Rectal smooth muscle tissue (tissue), 1 donor: ENCODE measurements around the gene REV3L.
A peak's percentile ranks its signal among the peaks of the same experiment; 100 is the strongest.

Experiments used
- H3K27ac ChIP-seq: one replicate; pipeline ENCODE4 v1.7.0; 2013; ENCODE audit warnings: low read depth, low read length, inconsistent platforms
- H3K27me3 ChIP-seq: one replicate; pipeline ENCODE4 v1.7.0; 2013; ENCODE audit warnings: low read length; ENCODE audit not compliant: control insufficient read depth, insufficient read depth
- H3K36me3 ChIP-seq: one replicate; pipeline ENCODE4 v1.7.0; 2013; ENCODE audit warnings: low read length; ENCODE audit not compliant: control insufficient read depth, insufficient read depth
- H3K4me1 ChIP-seq: one replicate; pipeline ENCODE4 v1.7.0; 2013; ENCODE audit warnings: low read length; ENCODE audit not compliant: control insufficient read depth, insufficient read depth
- H3K4me3 ChIP-seq: one replicate; pipeline ENCODE4 v1.7.0; 2013; ENCODE audit warnings: low read length
- H3K9ac ChIP-seq: one replicate; pipeline ENCODE4 v1.7.0; 2013; ENCODE audit warnings: low read length

The REV3L gene

DNA sequence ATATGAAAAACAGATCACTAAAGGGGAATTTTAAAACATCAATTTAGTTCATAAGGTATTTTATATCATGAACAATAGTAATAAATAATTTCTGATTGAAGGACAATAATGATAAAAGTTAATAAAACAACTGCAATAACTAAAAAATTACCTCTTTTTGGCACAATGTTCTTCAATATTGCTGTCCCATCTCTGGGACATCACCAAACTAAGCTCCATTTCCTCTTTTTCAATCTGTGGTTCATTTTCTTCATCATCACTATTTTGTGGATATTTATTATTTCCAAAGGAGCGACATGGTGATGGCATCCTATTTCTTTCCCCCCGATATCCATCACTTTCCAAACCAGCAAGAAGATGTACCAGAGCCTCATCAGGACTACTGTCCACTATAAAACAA lies 103.2 kb downstream of the REV3L start:
- Histone ChIP-seq H3K9ac (no peak overlapping the region), H3K36me3 (peaks cover 7% of the 10 kb centered on the region), H3K4me3 (no peak overlapping the region), H3K4me1 (peaks cover 2% of the 10 kb centered on the region), H3K27me3 (no peaks in the 10 kb centered on the region), H3K27ac (no peak overlapping the region)

DNA sequence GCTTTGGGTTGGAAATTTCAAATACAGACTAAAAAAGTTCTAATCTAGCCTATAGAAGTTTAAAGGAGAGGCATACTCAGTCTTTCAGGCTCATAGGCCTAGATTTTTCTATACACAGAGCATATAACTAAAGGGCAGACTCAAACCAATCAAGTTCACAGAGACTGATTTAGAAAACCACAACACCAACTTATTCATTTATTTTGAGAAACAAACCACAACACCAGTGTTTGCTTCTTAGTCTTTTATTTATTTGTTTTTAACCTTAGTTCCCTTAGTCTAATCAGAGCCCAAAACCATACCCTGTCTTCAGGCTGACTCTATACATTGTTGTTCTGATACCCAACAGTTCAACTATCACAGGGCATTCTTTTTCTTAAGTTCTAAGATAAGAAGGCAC lies 103.7 kb downstream of the REV3L start:
- H3K4me1 ChIP-seq = peaks cover 2% of the 10 kb centered on the region
- no peaks in the 10 kb centered on the region for H3K27me3 ChIP-seq
- H3K4me3 ChIP-seq = no peak overlapping the region
- no peak overlapping the region for H3K27ac ChIP-seq
- H3K36me3 ChIP-seq = peaks cover 7% of the 10 kb centered on the region
- H3K9ac ChIP-seq = no peak overlapping the region

- Histone ChIP-seq H3K9ac (no peak overlapping the region), H3K27ac (no peak overlapping the region), H3K4me3 (no peak overlapping the region), H3K27me3 (no peaks in the 10 kb centered on the region), H3K4me1 (peaks cover 2% of the 10 kb centered on the region), H3K36me3 (peaks cover 4% of the 10 kb centered on the region)
These were observed 105.4 kb downstream of the REV3L start for GRCh38 chr6:111377558-111378120.

DNA sequence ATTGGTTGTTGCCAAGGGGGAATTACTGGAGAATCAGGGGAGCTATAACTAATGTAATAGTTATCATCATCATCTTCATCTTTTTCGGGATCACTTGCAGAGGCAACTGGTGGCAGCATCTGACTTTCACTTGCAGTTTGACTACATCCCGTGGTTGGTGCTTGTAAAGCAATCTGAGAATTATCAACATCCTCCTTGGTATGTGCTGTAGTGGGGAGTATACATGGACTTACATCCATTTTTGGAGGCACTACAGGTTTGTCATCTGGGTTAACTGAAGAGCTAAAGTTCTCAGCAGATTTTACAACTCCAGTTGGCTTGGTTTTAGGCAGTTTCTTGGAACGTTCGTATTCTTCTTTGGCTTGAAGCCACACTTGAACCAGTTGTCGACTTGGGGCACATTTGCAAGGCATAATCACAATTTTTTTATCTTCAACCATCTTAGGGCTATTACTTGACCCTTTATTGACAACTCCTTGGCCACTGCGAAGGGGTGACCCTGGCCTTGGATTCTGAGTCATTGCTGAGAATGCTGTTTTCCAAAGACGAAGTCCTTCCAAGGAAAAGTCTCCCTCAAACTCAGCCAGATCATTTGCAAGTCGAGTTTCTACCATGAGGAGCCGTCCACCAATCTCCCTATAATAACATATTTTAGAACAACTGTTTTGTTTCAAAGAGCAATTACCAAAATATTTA lies 115.5 kb downstream of the REV3L start:
- no peaks in the 10 kb centered on the region for H3K27me3 ChIP-seq
- H3K4me3 ChIP-seq = no peak overlapping the region
- peaks cover 9% of the 10 kb centered on the region for H3K4me1 ChIP-seq
- H3K9ac ChIP-seq = no peak overlapping the region
- H3K27ac ChIP-seq = peak overlapping the region; percentile 64
- H3K36me3 ChIP-seq = no peaks in the 10 kb centered on the region

DNA sequence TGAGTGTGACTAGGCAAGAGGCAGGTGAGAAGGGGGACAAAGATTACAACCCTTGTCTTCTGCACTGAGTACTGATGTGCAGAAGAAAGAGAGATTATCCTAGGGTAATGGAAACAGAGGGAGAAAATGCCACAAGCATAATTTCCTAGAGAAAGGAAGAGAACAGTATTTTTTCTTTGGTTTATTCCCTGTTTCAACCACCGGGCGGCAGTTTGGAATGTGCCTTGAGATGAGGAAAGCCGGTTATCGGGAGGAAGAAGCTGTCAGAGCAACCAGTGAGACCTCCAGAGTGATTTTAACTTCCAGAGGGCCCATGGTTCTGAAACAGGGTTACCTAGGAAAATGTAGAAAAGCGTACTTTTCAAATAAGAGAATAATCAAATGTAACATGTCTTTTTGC lies 121.4 kb downstream of the REV3L start:
- Histone ChIP-seq H3K9ac (no peak overlapping the region), H3K36me3 (peaks cover 2% of the 10 kb centered on the region), H3K27ac (no peak overlapping the region), H3K4me1 (peaks cover under 1% of the 10 kb centered on the region), H3K27me3 (no peaks in the 10 kb centered on the region), H3K4me3 (no peak overlapping the region)

GRCh38 chr6:111358454-111358853 lies 124.6 kb downstream of the REV3L start:
- Histone ChIP-seq H3K4me1 (no peaks in the 10 kb centered on the region), H3K27ac (no peak overlapping the region), H3K36me3 (peaks cover 2% of the 10 kb centered on the region), H3K9ac (no peak overlapping the region), H3K27me3 (no peaks in the 10 kb centered on the region), H3K4me3 (no peak overlapping the region)

- H3K27ac ChIP-seq = no peak overlapping the region
- H3K27me3 ChIP-seq = no peaks in the 10 kb centered on the region
- H3K36me3 ChIP-seq = peaks cover 2% of the 10 kb centered on the region
- no peaks in the 10 kb centered on the region for H3K4me1 ChIP-seq
- H3K4me3 ChIP-seq = no peak overlapping the region
- H3K9ac ChIP-seq = no peak overlapping the region
These were observed 125.3 kb downstream of the REV3L start for GRCh38 chr6:111357705-111358104.

DNA sequence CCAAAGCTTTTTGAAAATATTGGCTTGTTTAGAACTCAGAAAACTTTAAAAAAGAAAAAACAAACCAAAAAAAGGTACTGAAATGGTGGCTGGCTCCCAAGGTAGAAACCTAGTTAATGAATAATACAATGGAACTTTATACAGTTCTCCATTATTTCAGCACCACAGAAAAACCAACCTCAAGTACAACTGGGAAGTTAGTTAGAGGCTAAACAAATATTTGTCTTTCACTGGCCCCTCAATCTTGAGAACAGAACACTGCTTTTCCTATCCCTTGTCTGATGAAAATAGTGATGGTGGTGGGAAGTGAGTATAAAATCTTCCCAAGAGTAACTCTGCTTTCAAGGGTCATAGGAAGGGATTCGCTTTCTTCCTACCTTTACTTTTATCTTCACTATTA lies 126.5 kb downstream of the REV3L start:
- H3K36me3 ChIP-seq = peaks cover 2% of the 10 kb centered on the region
- H3K4me3 ChIP-seq = no peak overlapping the region

GRCh38 chr6:111354758-111355555 lies 128.1 kb downstream of the REV3L start:
- Histone ChIP-seq H3K27ac (no peak overlapping the region), H3K4me1 (no peaks in the 10 kb centered on the region), H3K27me3 (no peaks in the 10 kb centered on the region), H3K9ac (no peak overlapping the region), H3K36me3 (peaks cover 2% of the 10 kb centered on the region), H3K4me3 (no peak overlapping the region)

More for the DNA sequence above, 126.5 kb downstream of the REV3L start:
- no peak overlapping the region for H3K27ac ChIP-seq
- no peaks in the 10 kb centered on the region for H3K27me3 ChIP-seq
- H3K4me1 ChIP-seq = no peaks in the 10 kb centered on the region
- H3K9ac ChIP-seq = no peak overlapping the region

DNA sequence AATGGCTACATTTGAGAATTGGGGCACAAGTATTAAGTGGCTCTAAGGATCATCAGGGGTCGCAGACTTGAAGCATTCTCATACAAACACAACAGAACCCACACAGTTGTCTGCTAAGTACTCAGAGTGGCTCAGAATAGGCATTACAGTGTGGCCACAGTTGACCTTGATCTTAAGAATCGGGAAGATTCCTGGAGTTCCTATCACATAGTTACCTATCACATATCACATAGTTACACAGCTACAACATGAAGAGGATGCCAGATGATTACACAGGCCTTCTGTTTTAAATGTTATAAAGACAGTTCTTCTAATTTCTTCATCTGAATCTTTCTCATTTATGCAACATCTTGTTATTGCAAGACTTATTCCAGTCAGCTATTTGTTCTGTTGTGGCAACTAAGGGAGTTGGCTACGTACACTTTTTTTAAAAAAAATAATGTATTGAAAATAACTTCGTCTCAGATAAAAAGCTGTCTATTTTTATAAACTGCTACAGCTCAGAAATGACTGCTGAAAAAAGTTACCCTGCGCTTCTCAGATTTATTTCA lies 129.0 kb downstream of the REV3L start:
- H3K4me1 ChIP-seq = no peaks in the 10 kb centered on the region
- no peak overlapping the region for H3K9ac ChIP-seq
- H3K27me3 ChIP-seq = no peaks in the 10 kb centered on the region
- H3K36me3 ChIP-seq = peaks cover 2% of the 10 kb centered on the region
- H3K4me3 ChIP-seq = no peak overlapping the region
- no peak overlapping the region for H3K27ac ChIP-seq

GRCh38 chr6:111347589-111347988 lies 135.4 kb downstream of the REV3L start:
- H3K9ac ChIP-seq = no peak overlapping the region
- H3K36me3 ChIP-seq = peaks cover 3% of the 10 kb centered on the region
- H3K27ac ChIP-seq = no peak overlapping the region
- H3K27me3 ChIP-seq = no peaks in the 10 kb centered on the region
- no peak overlapping the region for H3K4me3 ChIP-seq
- H3K4me1 ChIP-seq = peaks cover 2% of the 10 kb centered on the region

DNA sequence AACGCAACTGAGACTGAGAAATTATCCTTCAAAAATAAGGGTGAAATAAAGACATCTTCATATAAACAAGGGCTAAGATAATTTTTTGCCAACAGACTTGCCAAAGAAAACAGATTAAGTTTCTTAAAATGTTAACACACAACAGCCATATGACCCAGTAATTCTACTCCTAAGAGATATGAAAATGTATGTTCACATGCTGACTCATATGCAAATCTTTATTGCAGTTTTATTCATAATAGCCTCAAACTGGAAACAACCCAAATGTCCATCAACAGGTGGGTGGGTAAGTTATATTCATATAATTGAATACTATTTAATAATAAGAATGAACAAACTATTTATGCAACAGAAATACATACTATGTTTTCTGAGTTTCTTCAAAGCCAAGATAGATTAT lies 140.1 kb downstream of the REV3L start:
- Histone ChIP-seq H3K4me3 (no peak overlapping the region), H3K4me1 (peaks cover 2% of the 10 kb centered on the region), H3K27me3 (no peaks in the 10 kb centered on the region), H3K27ac (no peak overlapping the region), H3K36me3 (peaks cover 6% of the 10 kb centered on the region), H3K9ac (no peak overlapping the region)
